Transverse colon (tissue), 4 donors: ENCODE data around the gene TMEM107.

Experiments used
- CTCF ChIP-seq, 5 experiments: fragments of 200-600 bp in 3 of 5; fragments of 450-650 bp in 2 of 5; sonication (generic) in 3 of 5; IDR thresholded peaks; 1 replicate in 2 of 5; 2 replicates in 3 of 5; pipeline ENCODE4 v1.5.1; 2016 to 2017; ENCODE audit warnings: antibody characterized with exemption in 5 of 5, inconsistent platforms in 3 of 5, mild to moderate bottlenecking in 2 of 5, moderate library complexity in 1 of 5
- EP300 ChIP-seq: sonication (generic); formaldehyde crosslinking; IDR thresholded peaks from one replicate; pipeline ENCODE4 v1.6.1; 2017; ENCODE audit warnings: antibody characterized with exemption, low read depth
- POLR2A ChIP-seq: fragments of 450-650 bp; IDR thresholded peaks from one replicate; pipeline ENCODE4 v1.6.1; 2016; ENCODE audit warnings: antibody characterized with exemption, mild to moderate bottlenecking, moderate library complexity
- POLR2AphosphoS5 ChIP-seq, 3 donors: sonication (generic); formaldehyde crosslinking; IDR thresholded peaks; one replicate each; pipeline ENCODE4 v1.6.1; 2016; ENCODE audit warnings: antibody characterized with exemption in 3 of 3

GRCh38 chr17:8175795-8176196 lies 384 bp downstream of the TMEM107 start:
- TF ChIP-seq POLR2A: no peak
- no peak for TF ChIP-seq CTCF (IDR thresholded peaks at IDR 0.05)
- TF ChIP-seq EP300: no peak
- no peak for TF ChIP-seq POLR2AphosphoS5 (IDR thresholded peaks at IDR 0.05)
